Coronary artery (tissue), 2 donors: ENCODE data around the gene ZNF384.
A peak's percentile ranks its signal among the peaks of the same experiment; 100 is the strongest.

Experiments used
- DNase-seq: peaks from one replicate; pipeline ENCODE4 v3.0.0-alpha.2; 2017; ENCODE audit warnings: low spot score
- H3K27ac ChIP-seq, 2 donors: fragments of 200-600 bp; sonication (generic); one replicate each; pipeline ENCODE4 v1.5.1; 2016 to 2019
- H3K4me3 ChIP-seq: fragments of 200-600 bp; sonication (generic); 2 replicates; pipeline ENCODE4 v1.5.1; 2016; ENCODE audit warnings: mild to moderate bottlenecking, moderate library complexity
- CTCF ChIP-seq: fragments of 200-600 bp; sonication (generic); IDR thresholded peaks from one replicate; pipeline ENCODE4 v1.5.1; 2019; ENCODE audit warnings: antibody characterized with exemption

ZNF384 gene

GRCh38 chr12:6641131-6641530, 48.0 kb downstream of the ZNF384 start:
- DNase-seq = no peak

DNA sequence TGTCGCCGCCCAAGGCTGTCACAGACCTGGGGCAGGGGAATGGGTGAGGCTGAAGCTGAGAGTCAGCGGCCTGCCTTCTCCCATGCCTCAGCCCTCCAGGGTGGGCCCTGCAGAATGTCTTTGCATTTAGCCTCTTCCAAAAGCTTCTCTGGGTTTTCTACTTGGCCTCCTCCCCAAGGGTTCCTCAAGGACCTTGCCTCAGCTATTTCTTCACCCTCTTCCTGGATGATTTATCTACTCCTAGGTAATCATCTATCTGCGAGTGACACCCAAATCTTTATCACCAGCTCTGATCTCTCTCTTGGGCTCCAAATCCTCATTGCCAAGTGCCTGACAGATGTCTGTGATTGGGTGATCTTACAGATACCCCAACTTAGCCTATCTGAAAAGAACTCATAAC, 48.7 kb downstream of the ZNF384 start:
- TF ChIP-seq CTCF = no peak
- Histone ChIP-seq H3K27ac (no peak overlapping the region), H3K4me3 (no peak overlapping the region)
- DNase-seq = no peak

More at GRCh38 chr12:6641131-6641530, 48.0 kb downstream of the ZNF384 start:
- no peak for TF ChIP-seq CTCF
- no peak overlapping the region for H3K27ac ChIP-seq
- H3K4me3 ChIP-seq = no peak overlapping the region

- DNase-seq = no peak
- H3K27ac ChIP-seq = peak overlapping the region in 1 of 2 donors; percentile 43
- no peak for TF ChIP-seq CTCF
- H3K4me3 ChIP-seq = no peak overlapping the region
Observed at GRCh38 chr12:6639151-6639801, 49.9 kb downstream of the ZNF384 start.

DNA sequence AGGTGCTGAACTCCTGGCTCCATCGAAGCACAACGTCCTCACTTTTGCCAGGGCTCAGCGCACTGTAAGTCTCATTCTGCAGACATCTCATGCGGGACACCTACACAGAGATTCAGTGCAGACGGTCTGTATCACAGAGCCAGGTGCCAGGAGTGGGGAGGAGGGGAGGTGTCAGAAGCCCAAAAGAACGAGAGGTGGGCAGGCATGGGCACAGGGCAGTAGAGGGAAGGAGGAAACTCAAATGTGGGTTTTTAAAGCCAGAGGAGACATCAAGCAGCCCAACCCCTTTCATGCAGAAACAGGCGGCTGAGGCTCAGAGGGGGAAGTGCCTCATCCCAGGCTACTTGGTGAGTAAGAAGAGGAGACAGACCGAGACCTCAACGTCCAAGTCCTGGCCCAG, 50.9 kb downstream of the ZNF384 start:
- Histone ChIP-seq H3K4me3 (no peak overlapping the region), H3K27ac (peak overlapping the region in 1 of 2 donors; percentile 43)
- DNase-seq = no peak
- TF ChIP-seq CTCF = no peak

- no peak for TF ChIP-seq CTCF
- DNase-seq = no peak
- peak within 1 kb of the TSS in 1 of 2 donors; percentile 71 for H3K27ac ChIP-seq
- H3K4me3 ChIP-seq = peak within 1 kb of the TSS; percentile 28
Observed at GRCh38 chr12:6635856-6636531, 53.2 kb downstream of the ZNF384 start, which contains the start of gene LPAR5. Gene LPAR5 (minus strand): TSS chr12:6635959. CDS start chr12:6621248, 14,711 bp downstream.

DNA sequence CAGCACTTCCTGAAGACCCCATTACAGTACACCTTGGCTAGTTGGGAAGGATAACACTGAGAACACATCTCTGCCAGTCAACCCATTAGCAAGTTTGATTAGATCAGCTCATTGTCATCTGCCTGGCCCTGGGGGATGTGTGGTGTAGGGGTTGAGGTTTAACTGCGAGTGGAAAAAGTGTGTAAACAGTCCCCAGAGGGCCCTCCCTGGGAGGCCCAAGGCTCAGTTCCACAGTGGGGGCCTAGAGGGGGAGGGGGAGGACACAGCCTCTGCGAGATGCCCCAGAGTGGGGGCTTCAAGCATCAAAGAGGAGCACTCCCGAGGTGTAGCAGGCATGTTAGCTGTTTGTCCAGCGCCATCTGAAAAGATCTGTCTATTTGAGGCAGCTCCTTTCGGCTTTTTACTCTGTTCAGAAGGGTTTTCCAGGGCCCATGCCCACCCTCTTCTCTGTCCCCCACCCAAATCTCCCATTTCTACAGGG, 53.8 kb downstream of the ZNF384 start:
- Histone ChIP-seq H3K27ac (peak overlapping the region in 1 of 2 donors; percentile 71), H3K4me3 (peak overlapping the region; percentile 28)
- TF ChIP-seq CTCF = no peak
- DNase-seq = no peak
